DND-41 (cell line): ENCODE results near the gene SORCS1.

Experiments
- ATAC-seq: fragments of 200-7000 bp; cut with Tn5 transposase; 3 replicates; pipeline ENCODE4 v1.9.1; 2021; ENCODE audit warnings: low read depth; ENCODE audit not compliant: insufficient read depth
- DNase-seq: peaks from one replicate; pipeline ENCODE4 v3.0.0-alpha.2; 2020
- H2AFZ ChIP-seq: 2 replicates; pipeline ENCODE4 v1.6.0; 2012; ENCODE audit warnings: low read depth, low read length
- H3K27ac ChIP-seq: 2 replicates; pipeline ENCODE4 v1.5.1; 2012; ENCODE audit warnings: low read length, inconsistent platforms
- H3K27me3 ChIP-seq: fragments of 200-600 bp; sonication (generic); 2 replicates; pipeline ENCODE4 v1.6.0; 2012; ENCODE audit warnings: low read length, mild to moderate bottlenecking, inconsistent platforms; ENCODE audit not compliant: insufficient read depth, poor library complexity
- H3K36me3 ChIP-seq: 2 replicates; pipeline ENCODE4 v1.5.1; 2012; ENCODE audit warnings: low read length, inconsistent platforms; ENCODE audit not compliant: insufficient read depth
- H3K4me1 ChIP-seq: 2 replicates; pipeline ENCODE4 v1.5.1; 2012; ENCODE audit warnings: mild to moderate bottlenecking, low read length; ENCODE audit not compliant: insufficient read depth
- H3K4me2 ChIP-seq: 2 replicates; pipeline ENCODE4 v1.6.0; 2012; ENCODE audit warnings: mild to moderate bottlenecking, moderate library complexity, low read length, inconsistent platforms; ENCODE audit not compliant: insufficient read depth
- H3K4me3 ChIP-seq, 2 experiments: fragments of 200-600 bp in 1 of 2; shearing (Covaris generic) in 1 of 2; 2 replicates each; pipeline ENCODE4 v1.5.1; 2012 to 2016; ENCODE audit warnings: inconsistent platforms in 2 of 2, low read length in 2 of 2, mild to moderate bottlenecking in 2 of 2, low read depth in 1 of 2, moderate library complexity in 1 of 2
- H3K79me2 ChIP-seq: 2 replicates; pipeline ENCODE4 v1.6.0; 2012; ENCODE audit warnings: low read length, inconsistent platforms; ENCODE audit not compliant: insufficient read depth
- H3K9ac ChIP-seq: 2 replicates; pipeline ENCODE4 v1.6.0; 2012; ENCODE audit warnings: low read depth, mild to moderate bottlenecking, inconsistent platforms, low read length, moderate library complexity
- H3K9me3 ChIP-seq: 2 replicates; pipeline ENCODE4 v1.5.1; 2012; ENCODE audit warnings: low read length, moderate library complexity, mild to moderate bottlenecking, inconsistent platforms; ENCODE audit not compliant: insufficient read depth, severe bottlenecking
- H4K20me1 ChIP-seq: 2 replicates; pipeline ENCODE4 v1.6.0; 2012; ENCODE audit warnings: low read length; ENCODE audit not compliant: insufficient read depth
- CTCF ChIP-seq: IDR thresholded peaks from 2 replicates; pipeline ENCODE4 v1.5.1; 2012; ENCODE audit warnings: borderline replicate concordance, low read length, moderate library complexity, mild to moderate bottlenecking; ENCODE audit not compliant: poor library complexity, severe bottlenecking; ENCODE audit errors: extremely low read depth
- EZH2 ChIP-seq: IDR thresholded peaks from 3 replicates; pipeline ENCODE4 v1.6.1; 2012; ENCODE audit warnings: borderline replicate concordance, low read depth, mild to moderate bottlenecking, moderate library complexity, low read length, inconsistent platforms; ENCODE audit not compliant: severe bottlenecking

SORCS1 gene

GRCh38 chr10:106764360-106764759, 400.1 kb downstream of the SORCS1 start:
- no peak overlapping the region for H3K9ac ChIP-seq
- no peaks in the 10 kb centered on the region for H3K4me1 ChIP-seq
- H3K79me2 ChIP-seq = no peaks in the 10 kb centered on the region
- no peaks in the 10 kb centered on the region for H4K20me1 ChIP-seq
- no peak overlapping the region for H3K4me2 ChIP-seq
- ATAC-seq (no peak), DNase-seq (no peak)
- TF ChIP-seq EZH2 (no peak), CTCF (no peak)
- no peak overlapping the region for H3K27ac ChIP-seq
- no peak overlapping the region for H2AFZ ChIP-seq
- H3K27me3 ChIP-seq = no peaks in the 10 kb centered on the region
- no peaks in the 10 kb centered on the region for H3K9me3 ChIP-seq
- no peaks in the 10 kb centered on the region for H3K36me3 ChIP-seq
- H3K4me3 ChIP-seq = no peak overlapping the region

- DNase-seq (no peak), ATAC-seq (no peak)
- Histone ChIP-seq H3K27ac (no peak overlapping the region), H3K9me3 (no peaks in the 10 kb centered on the region), H3K36me3 (no peaks in the 10 kb centered on the region), H3K4me3 (no peak overlapping the region), H2AFZ (no peak overlapping the region), H4K20me1 (no peaks in the 10 kb centered on the region), H3K79me2 (no peaks in the 10 kb centered on the region), H3K9ac (no peak overlapping the region), H3K27me3 (no peaks in the 10 kb centered on the region), H3K4me1 (no peaks in the 10 kb centered on the region), H3K4me2 (no peak overlapping the region)
- no peak for TF ChIP-seq CTCF
- no peak for TF ChIP-seq EZH2
These were observed 402.6 kb downstream of the SORCS1 start for GRCh38 chr10:106761906-106762305.

GRCh38 chr10:106757521-106757920, 407.0 kb downstream of the SORCS1 start:
- DNase-seq (no peak), ATAC-seq (no peak)
- no peak overlapping the region for H3K4me3 ChIP-seq
- H3K79me2 ChIP-seq = no peaks in the 10 kb centered on the region
- no peaks in the 10 kb centered on the region for H4K20me1 ChIP-seq
- no peak overlapping the region for H2AFZ ChIP-seq
- H3K9ac ChIP-seq = no peak overlapping the region
- no peak overlapping the region for H3K27ac ChIP-seq
- no peaks in the 10 kb centered on the region for H3K4me1 ChIP-seq
- H3K36me3 ChIP-seq = no peaks in the 10 kb centered on the region
- no peak for TF ChIP-seq EZH2
- TF ChIP-seq CTCF = no peak
- no peak overlapping the region for H3K4me2 ChIP-seq
- no peaks in the 10 kb centered on the region for H3K27me3 ChIP-seq
- no peaks in the 10 kb centered on the region for H3K9me3 ChIP-seq

- Histone ChIP-seq H3K9me3 (no peaks in the 10 kb centered on the region), H3K4me1 (no peaks in the 10 kb centered on the region), H3K27ac (no peak overlapping the region), H2AFZ (no peak overlapping the region), H3K4me2 (no peak overlapping the region), H3K27me3 (no peaks in the 10 kb centered on the region), H3K79me2 (no peaks in the 10 kb centered on the region), H3K4me3 (no peak overlapping the region), H3K36me3 (no peaks in the 10 kb centered on the region), H3K9ac (no peak overlapping the region), H4K20me1 (no peaks in the 10 kb centered on the region)
- TF ChIP-seq CTCF = no peak
- no peak for TF ChIP-seq EZH2
- no peak for ATAC-seq
- no peak for DNase-seq
These were observed 413.4 kb downstream of the SORCS1 start for GRCh38 chr10:106751091-106751490.
